ENCODE data around the gene DNM3. TPM values are rescaled to one million over a fixed set of nuclear protein-coding genes. Genes with fewer than 3 reads are reported as not detected.

Gene DNM3
- total and polyA plus RNA-seq, 7 donors = 0.60 to 13.3 (median 3.9) TPM

GRCh38 chr1:172252321-172252720 lies 411.0 kb downstream of the DNM3 start:
- TF ChIP-seq POLR2AphosphoS5 (IDR thresholded peaks at IDR 0.05) (no peak), POLR2A (IDR thresholded peaks at IDR 0.05) (no peak), EP300 (IDR thresholded peaks at IDR 0.05) (no peak), CTCF (IDR thresholded peaks at IDR 0.05) (no peak)
- Histone ChIP-seq H3K27ac (no peak overlapping the region), H3K27me3 (no peaks in the 10 kb centered on the region), H3K9me3 (no peaks in the 10 kb centered on the region), H3K4me3 (no peak overlapping the region), H3K36me3 (no peaks in the 10 kb centered on the region), H3K4me1 (peaks cover 0 to 18% (median 0%) of the 10 kb centered on the region in 4 donors)
- DNase-seq = no peak
- 85 to 93% methylated on average over 4 of the region's 4 CpGs for WGBS, 2 donors
- intact Hi-C loops (cut with DNase I) = no loop called here

GRCh38 chr1:172252958-172253357 lies 411.7 kb downstream of the DNM3 start:
- Histone ChIP-seq H3K36me3 (no peaks in the 10 kb centered on the region), H3K4me3 (no peak overlapping the region), H3K9me3 (no peaks in the 10 kb centered on the region), H3K27ac (no peak overlapping the region), H3K27me3 (no peaks in the 10 kb centered on the region), H3K4me1 (peaks cover 0 to 18% (median 0%) of the 10 kb centered on the region in 4 donors)
- DNase-seq = no peak
- intact Hi-C loops (cut with DNase I) = no loop called here
- 87 to 94% methylated on average over 2 of the region's 2 CpGs for WGBS, 2 donors
- TF ChIP-seq POLR2A (IDR thresholded peaks at IDR 0.05) (no peak), EP300 (IDR thresholded peaks at IDR 0.05) (no peak), POLR2AphosphoS5 (IDR thresholded peaks at IDR 0.05) (no peak), CTCF (IDR thresholded peaks at IDR 0.05) (no peak)

- no peak for TF ChIP-seq CTCF (IDR thresholded peaks at IDR 0.05)
- TF ChIP-seq POLR2AphosphoS5 (IDR thresholded peaks at IDR 0.05) = no peak
- no peak for TF ChIP-seq POLR2A (IDR thresholded peaks at IDR 0.05)
- TF ChIP-seq EP300 (IDR thresholded peaks at IDR 0.05) = no peak
- H3K4me1 ChIP-seq = peaks cover 0 to 18% (median 0%) of the 10 kb centered on the region in 4 donors
- H3K27ac ChIP-seq = peak overlapping the region in 1 of 4 donors; percentile 45
- H3K9me3 ChIP-seq = no peaks in the 10 kb centered on the region
- no peaks in the 10 kb centered on the region for H3K36me3 ChIP-seq
- intact Hi-C loops (cut with DNase I) = no loop called here
- no peak overlapping the region for H3K4me3 ChIP-seq
- no peak for DNase-seq
- H3K27me3 ChIP-seq = no peaks in the 10 kb centered on the region
- WGBS, 2 donors = 51 to 82% methylated on average over 3 of the region's 3 CpGs
Observed at GRCh38 chr1:172254521-172255222, 413.4 kb downstream of the DNM3 start.

GRCh38 chr1:172255223-172255560 lies 413.9 kb downstream of the DNM3 start:
- Histone ChIP-seq H3K27ac (peak overlapping the region in 1 of 4 donors; percentile 45), H3K36me3 (no peaks in the 10 kb centered on the region), H3K27me3 (no peaks in the 10 kb centered on the region), H3K4me1 (peaks cover 0 to 18% (median 0%) of the 10 kb centered on the region in 4 donors), H3K9me3 (no peaks in the 10 kb centered on the region), H3K4me3 (no peak overlapping the region)
- intact Hi-C loops (cut with DNase I) = no loop called here
- no peak for TF ChIP-seq POLR2AphosphoS5 (IDR thresholded peaks at IDR 0.05)
- no peak for DNase-seq

GRCh38 chr1:172265905-172266304 lies 424.6 kb downstream of the DNM3 start:
- H3K36me3 ChIP-seq = no peaks in the 10 kb centered on the region
- no peak overlapping the region for H3K27ac ChIP-seq
- intact Hi-C loops (cut with DNase I) = no loop called here
- H3K27me3 ChIP-seq = no peaks in the 10 kb centered on the region
- WGBS, 2 donors = 98 to 99% methylated on average over 1 of the region's 1 CpG
- no peak overlapping the region for H3K4me3 ChIP-seq
- peaks cover 0 to 18% (median 12%) of the 10 kb centered on the region in 4 donors for H3K4me1 ChIP-seq
- H3K9me3 ChIP-seq = peaks cover 0 to 3% (median 0%) of the 10 kb centered on the region in 4 donors
- TF ChIP-seq CTCF (IDR thresholded peaks at IDR 0.05) (no peak), EP300 (IDR thresholded peaks at IDR 0.05) (no peak), POLR2A (IDR thresholded peaks at IDR 0.05) (no peak), POLR2AphosphoS5 (IDR thresholded peaks at IDR 0.05) (no peak)
- DNase-seq = no peak
